ENCODE data around the gene ITPKB. TPM values are rescaled to one million over a fixed set of nuclear protein-coding genes. Genes with fewer than 3 reads are reported as not detected.

Gene ITPKB
- total RNA-seq, 1 donor from 2014 or later: 44.1 TPM

DNA sequence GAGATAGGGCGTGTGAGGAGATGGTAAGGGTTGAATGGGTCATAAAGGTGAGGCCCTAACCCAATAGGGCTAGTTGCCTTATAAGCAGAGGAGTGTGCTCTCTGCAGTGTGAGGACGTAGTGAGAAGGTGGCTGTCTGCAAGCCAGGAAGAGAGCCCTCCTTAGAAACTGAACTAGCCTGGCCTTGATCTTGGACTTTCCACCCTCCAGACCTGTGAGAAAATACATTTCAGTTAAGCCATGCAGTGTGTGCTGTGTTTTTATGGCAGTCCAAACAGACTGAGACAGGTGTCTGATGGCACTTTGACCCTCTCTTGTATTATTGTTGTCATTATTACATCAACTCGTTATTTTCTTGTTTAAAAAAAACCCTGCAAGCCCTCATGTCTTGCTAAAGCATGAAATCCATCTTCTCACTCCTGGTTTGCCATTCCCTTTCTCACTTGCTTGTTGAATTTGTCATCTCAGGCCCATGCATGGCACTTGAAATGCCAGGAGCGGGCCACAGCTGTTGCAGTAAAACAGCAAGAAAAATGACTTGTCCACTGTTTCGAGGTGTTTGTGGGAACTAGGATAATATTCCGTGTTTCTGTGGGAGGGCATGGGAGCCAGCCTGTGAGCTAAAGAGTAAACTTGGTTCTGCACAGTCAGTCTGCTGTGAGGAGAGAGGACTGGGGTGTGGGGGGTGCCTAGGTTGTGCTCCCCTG lies 111.9 kb downstream of the ITPKB start:
- Histone ChIP-seq H3K27ac (no peak overlapping the region), H3K36me3 (peaks cover 6% of the 10 kb centered on the region), H3K4me3 (no peak overlapping the region), H3K27me3 (no peaks in the 10 kb centered on the region), H3K4me1 (peaks cover 4% of the 10 kb centered on the region), H3K9me3 (no peaks in the 10 kb centered on the region)
- ATAC-seq (no peak), DNase-seq (peak; percentile 8)
- no peak for TF ChIP-seq CTCF (IDR thresholded peaks at IDR 0.05)
- intact Hi-C loops (cut with DNase I): no loop called here

GRCh38 chr1:226626577-226626956 lies 112.5 kb downstream of the ITPKB start:
- Histone ChIP-seq H3K27ac (no peak overlapping the region), H3K27me3 (no peaks in the 10 kb centered on the region), H3K4me1 (peaks cover 4% of the 10 kb centered on the region), H3K9me3 (no peaks in the 10 kb centered on the region), H3K4me3 (peak overlapping the region; percentile 22), H3K36me3 (no peaks in the 10 kb centered on the region)
- TF ChIP-seq CTCF (IDR thresholded peaks at IDR 0.05): peak; percentile 99
- intact Hi-C loops (cut with DNase I): no loop called here
- ATAC-seq (peak; percentile 96), DNase-seq (peak; percentile 86)

GRCh38 chr1:226625832-226626576 lies 113.1 kb downstream of the ITPKB start:
- Histone ChIP-seq H3K27ac (no peak overlapping the region), H3K9me3 (no peaks in the 10 kb centered on the region), H3K27me3 (no peaks in the 10 kb centered on the region), H3K4me3 (peak overlapping the region; percentile 22), H3K4me1 (peaks cover 4% of the 10 kb centered on the region), H3K36me3 (no peaks in the 10 kb centered on the region)
- intact Hi-C loops (cut with DNase I): no loop called here
- TF ChIP-seq CTCF (IDR thresholded peaks at IDR 0.05): no peak
- ATAC-seq (peak; percentile 20), DNase-seq (peak; percentile 37)

- no peak overlapping the region for H3K4me3 ChIP-seq
- TF ChIP-seq CTCF (IDR thresholded peaks at IDR 0.05): no peak
- DNase-seq (peak; percentile 60), ATAC-seq (no peak)
- H3K27ac ChIP-seq: no peak overlapping the region
- H3K27me3 ChIP-seq: no peaks in the 10 kb centered on the region
- no peaks in the 10 kb centered on the region for H3K36me3 ChIP-seq
- H3K4me1 ChIP-seq: peaks cover 4% of the 10 kb centered on the region
- H3K9me3 ChIP-seq: no peaks in the 10 kb centered on the region
- intact Hi-C loops (cut with DNase I): no loop called here
Observed at GRCh38 chr1:226625326-226625725, 113.8 kb downstream of the ITPKB start.

GRCh38 chr1:226624526-226624925 lies 114.6 kb downstream of the ITPKB start:
- Histone ChIP-seq H3K4me3 (no peak overlapping the region), H3K27ac (no peak overlapping the region), H3K27me3 (no peaks in the 10 kb centered on the region), H3K36me3 (no peaks in the 10 kb centered on the region), H3K4me1 (peaks cover 4% of the 10 kb centered on the region), H3K9me3 (no peaks in the 10 kb centered on the region)
- TF ChIP-seq CTCF (IDR thresholded peaks at IDR 0.05): no peak
- DNase-seq (no peak), ATAC-seq (no peak)
- intact Hi-C loops (cut with DNase I): no loop called here
